IMR-90 (cell line): ENCODE results near the gene PLA2G12B. TPM values are rescaled to one million over a fixed set of nuclear protein-coding genes. Genes with fewer than 3 reads are reported as not detected.
"Not testable (repeated sequence)": the region's sequence is repeated elsewhere in the genome, so short reads cannot be mapped to it uniquely, and the experiment has no call there.

Experiments
- ATAC-seq: fragments of 200-7000 bp; cut with Tn5 transposase; 2 replicates; pipeline ENCODE4 v1.9.1; 2020; ENCODE audit warnings: low read depth, mild to moderate bottlenecking, moderate library complexity
- BruUV-seq: library from RNA; stranded (reverse); fragments of 400-500 nt; replicated peaks from 2 replicates; lab custom pipeline; 2021; lab: Mats Ljungman, UMichigan
- CTCF ChIA-PET: fragments of 300-600 bp; formaldehyde crosslinking; extraction: SDS; loops from one replicate; lab custom pipeline; 2021; ENCODE audit warnings: antibody characterized with exemption; lab: Yijun Ruan, JAX
- POLR2A ChIA-PET: fragments of 300-600 bp; sonication (Branson Sonifier 250); formaldehyde crosslinking; loops from one replicate; lab custom pipeline; 2022; ENCODE audit warnings: antibody characterized with exemption; ENCODE audit not compliant: unreplicated experiment; lab: Charles Lee
- DNase-seq: peaks from one replicate; pipeline ENCODE4 v3.0.0; 2013
- H2AFZ ChIP-seq: replicated peaks from 2 replicates; pipeline ENCODE3; 2013; ENCODE audit warnings: low read length, mild to moderate bottlenecking; ENCODE audit not compliant: poor library complexity
- H2AK5ac ChIP-seq: 2 replicates; pipeline ENCODE4 v1.6.1; 2013; ENCODE audit warnings: low read depth, low read length, inconsistent platforms
- H2AK9ac ChIP-seq: replicated peaks from 2 replicates; pipeline ENCODE3; 2013; ENCODE audit warnings: mild to moderate bottlenecking, low read depth, low read length, moderate library complexity; ENCODE audit not compliant: poor library complexity
- H2BK120ac ChIP-seq: 2 replicates; pipeline ENCODE4 v1.6.1; 2013; ENCODE audit warnings: low read depth, low read length, inconsistent platforms
- H2BK15ac ChIP-seq: 3 replicates; pipeline ENCODE4 v1.6.1; 2013; ENCODE audit warnings: low read depth, low read length, inconsistent platforms
- H2BK20ac ChIP-seq: 2 replicates; pipeline ENCODE4 v1.6.1; 2013; ENCODE audit warnings: low read depth, mild to moderate bottlenecking, inconsistent platforms, low read length, moderate library complexity
- H2BK5ac ChIP-seq: 2 replicates; pipeline ENCODE4 v1.6.1; 2013; ENCODE audit warnings: mild to moderate bottlenecking, low read depth, low read length, inconsistent platforms; ENCODE audit not compliant: poor library complexity, severe bottlenecking
- H3K14ac ChIP-seq: replicated peaks from 2 replicates; pipeline ENCODE4 v1.6.1; 2013; ENCODE audit warnings: low read depth, low read length, inconsistent platforms
- H3K18ac ChIP-seq: 2 replicates; pipeline ENCODE4 v1.6.1; 2013; ENCODE audit warnings: low read depth, low read length, control low read depth
- H3K23ac ChIP-seq: 2 replicates; pipeline ENCODE4 v1.6.1; 2013; ENCODE audit warnings: low read depth, low read length, inconsistent platforms
- H3K27ac ChIP-seq: 2 replicates; pipeline ENCODE4 v1.5.1; 2013; ENCODE audit warnings: mild to moderate bottlenecking, control low read depth, low read length; ENCODE audit not compliant: insufficient read depth
- H3K27me3 ChIP-seq: 2 replicates; pipeline ENCODE4 v1.6.1; 2013; ENCODE audit warnings: low read length; ENCODE audit not compliant: control insufficient read depth, insufficient read depth
- H3K36me3 ChIP-seq: 2 replicates; pipeline ENCODE4 v1.6.1; 2013; ENCODE audit warnings: low read length, mixed read lengths; ENCODE audit not compliant: control insufficient read depth, insufficient read depth
- H3K4ac ChIP-seq: 2 replicates; pipeline ENCODE4 v1.6.1; 2013; ENCODE audit warnings: low read depth, low read length, inconsistent platforms
- H3K4me1 ChIP-seq: 2 replicates; pipeline ENCODE4 v1.6.1; 2013; ENCODE audit warnings: low read length, mixed read lengths; ENCODE audit not compliant: control insufficient read depth, insufficient read depth
- H3K4me2 ChIP-seq: 2 replicates; pipeline ENCODE4 v1.6.1; 2013; ENCODE audit warnings: low read depth, mild to moderate bottlenecking, control low read depth, low read length, moderate library complexity
- H3K4me3 ChIP-seq: 2 replicates; pipeline ENCODE4 v1.5.1; 2013; ENCODE audit warnings: low read depth, mild to moderate bottlenecking, control low read depth, low read length, moderate library complexity; ENCODE audit not compliant: insufficient read depth
- H3K56ac ChIP-seq: 2 replicates; pipeline ENCODE4 v1.6.1; 2013; ENCODE audit warnings: low read length, inconsistent platforms; ENCODE audit not compliant: insufficient read depth; ENCODE audit errors: extremely low read depth
- H3K79me1 ChIP-seq, 2 experiments: 2 replicates each; pipeline ENCODE4 v1.6.1; 2013; ENCODE audit warnings: low read length in 2 of 2, inconsistent platforms in 1 of 2, low read depth in 1 of 2
- H3K9ac ChIP-seq: 2 replicates; pipeline ENCODE4 v1.6.1; 2013; ENCODE audit warnings: low read depth, low read length, control low read depth
- H3K9me1 ChIP-seq: 2 replicates; pipeline ENCODE4 v1.6.1; 2013; ENCODE audit warnings: low read length, inconsistent platforms; ENCODE audit not compliant: insufficient read depth
- H3K9me3 ChIP-seq: 2 replicates; pipeline ENCODE4 v1.6.1; 2013; ENCODE audit warnings: low read length; ENCODE audit not compliant: control insufficient read depth, insufficient read depth
- H4K20me1 ChIP-seq: 2 replicates; pipeline ENCODE4 v1.6.1; 2013; ENCODE audit warnings: low read length, inconsistent platforms; ENCODE audit not compliant: insufficient read depth
- H4K5ac ChIP-seq: 2 replicates; pipeline ENCODE4 v1.6.1; 2013; ENCODE audit warnings: mild to moderate bottlenecking, low read depth, low read length, control low read depth
- H4K8ac ChIP-seq, 2 experiments: 2 replicates each; pipeline ENCODE4 v1.6.1; 2013; ENCODE audit warnings: low read depth in 2 of 2, low read length in 2 of 2, control low read depth in 1 of 2, inconsistent platforms in 1 of 2
- H4K91ac ChIP-seq: 2 replicates; pipeline ENCODE4 v1.6.1; 2013; ENCODE audit warnings: low read depth, low read length, inconsistent platforms; ENCODE audit not compliant: insufficient read depth
- WGBS, 2 experiments: methylation state at CpG; one replicate each; pipeline versions ENCODE4 v1.1.5 to v1.1.7; 2013; ENCODE audit warnings: missing lambda C conversion rate in 2 of 2; ENCODE audit not compliant: insufficient read length in 1 of 2; ENCODE audit errors: extremely low coverage in 2 of 2; 5-methylcytosine and 5-hydroxymethylcytosine counted together
- dilution Hi-C: fragments of 300-500 bp; cut with HindIII; formaldehyde crosslinking; loops from one replicate; pipeline ENCODE4 v1.14.3; 2018; ENCODE audit warnings: low sequenced_read_pairs; ENCODE audit not compliant: unreplicated experiment
- in situ Hi-C: fragments of 300-500 bp; cut with MboI; formaldehyde crosslinking; loops from 3 replicates; pipeline ENCODE4 v1.14.3; 2019; ENCODE audit warnings: low sequenced_read_pairs, inconsistent platforms, mixed read lengths
- intact Hi-C: fragments of 100-400 bp; cut with micrococcal nuclease; formaldehyde crosslinking; loops from 2 replicates; pipeline ENCODE4 v1.10.0; 2022
- polyA plus RNA-seq, 3 experiments: library from polyadenylated mRNA; depleted of rRNA; stranded (reverse); fragments of >200 nt; gene quantifications; 2 replicates each; pipeline ENCODE4 v1.2.3, GENCODE V29; 2012; ENCODE audit warnings: low replicate concordance in 1 of 3
- total RNA-seq: library from RNA; depleted of rRNA; stranded (reverse); fragments of >200 nt; gene quantifications from 2 replicates; pipeline ENCODE4 v1.2.3, GENCODE V29; 2012

Gene PLA2G12B
- total and polyA plus RNA-seq, 2 of the 4 experiments (the other 2 are of a cell fraction): not detected

GRCh38 chr10:72989771-72990170, 35.2 kb upstream of the PLA2G12B start:
- in situ Hi-C loops, H3K9me1 ChIP-seq, ATAC-seq, H2BK20ac ChIP-seq, H2BK15ac ChIP-seq, H3K4ac ChIP-seq, H2BK5ac ChIP-seq, H3K23ac ChIP-seq, H2AFZ ChIP-seq, H3K9ac ChIP-seq, H3K4me2 ChIP-seq, POLR2A ChIA-PET, H3K14ac ChIP-seq, H4K8ac ChIP-seq, intact Hi-C loops, H3K4me1 ChIP-seq, H2AK9ac ChIP-seq, H3K27me3 ChIP-seq, H3K4me3 ChIP-seq, H3K36me3 ChIP-seq, H4K91ac ChIP-seq, DNase-seq, H2BK120ac ChIP-seq, H3K9me3 ChIP-seq, BruUV-seq, H4K5ac ChIP-seq, CTCF ChIA-PET, H2AK5ac ChIP-seq, H3K18ac ChIP-seq, H3K79me1 ChIP-seq, H3K56ac ChIP-seq, H4K20me1 ChIP-seq, H3K27ac ChIP-seq, dilution Hi-C loops: not testable (repeated sequence)
- 92% methylated on average over 2 of the region's 7 CpGs; no CpG with 5 or more reads in 1 of the 2 experiments for WGBS, 2 experiments

- H2BK20ac ChIP-seq, H2BK15ac ChIP-seq, H3K56ac ChIP-seq, H3K36me3 ChIP-seq, H4K20me1 ChIP-seq, H3K9me3 ChIP-seq, H2AK9ac ChIP-seq, H4K5ac ChIP-seq, H3K14ac ChIP-seq, H4K91ac ChIP-seq, CTCF ChIA-PET, H2AFZ ChIP-seq, H3K27me3 ChIP-seq, H3K27ac ChIP-seq, H3K79me1 ChIP-seq, H2BK5ac ChIP-seq, H4K8ac ChIP-seq, intact Hi-C loops, in situ Hi-C loops, H3K4me2 ChIP-seq, DNase-seq, dilution Hi-C loops, H3K18ac ChIP-seq, POLR2A ChIA-PET, H2AK5ac ChIP-seq, H3K9ac ChIP-seq, BruUV-seq, H3K4me3 ChIP-seq, H2BK120ac ChIP-seq, H3K4ac ChIP-seq, ATAC-seq, H3K9me1 ChIP-seq, H3K4me1 ChIP-seq, H3K23ac ChIP-seq: not testable (repeated sequence)
- 100% methylated on average over 1 of the region's 4 CpGs; no CpG with 5 or more reads in 1 of the 2 experiments for WGBS, 2 experiments
These were observed 30.0 kb upstream of the PLA2G12B start for GRCh38 chr10:72984618-72985017.
